Measurements from ENCODE around the gene RGL2.
A peak's percentile ranks its signal among the peaks of the same experiment; 100 is the strongest.

GRCh38 chr6:33277663-33278391 is 20.9 kb downstream of the RGL2 start:
- peak in 1 of 3 experiments; percentile 14 for TF ChIP-seq CTCF (optimal IDR thresholded peaks at IDR 0.05 in 1 of 3, IDR thresholded peaks at IDR 0.05 in 1 of 3, conservative IDR thresholded peaks at IDR 0.05 in 1 of 3; ENCODE audit: extremely low read depth in 1 of 3, insufficient read depth in 2 of 3, low read length in 3 of 3)
- TF ChIP-seq EZH2 (IDR thresholded peaks at IDR 0.05; ENCODE audit: low read length), result no peak
